ENCODE measurements around the gene TSC22D4.

- TF ChIP-seq CTCF (IDR thresholded peaks at IDR 0.05; ENCODE audit: poor library complexity) (no peak), EZH2 (IDR thresholded peaks at IDR 0.05; ENCODE audit: borderline replicate concordance) (no peak)
Observed at GRCh38 chr7:100432053-100432452, 47.0 kb downstream of the TSC22D4 start.
